RPMI7951 (cell line): ENCODE data around the gene SRSF5. TPM values are rescaled to one million over a fixed set of nuclear protein-coding genes. Genes with fewer than 3 reads are reported as not detected.
"Not testable (repeated sequence)": the region's sequence is repeated elsewhere in the genome, so short reads cannot be mapped to it uniquely, and the experiment has no call there.

Experiments used
- DNase-seq: peaks from one replicate; pipeline ENCODE4 v3.0.0-alpha.2; 2012; ENCODE audit warnings: low read depth
- total RNA-seq: library from RNA; depleted of rRNA; stranded (reverse); fragments of >200 nt; shearing (Covaris generic); gene quantifications from 2 replicates; pipeline ENCODE4 v1.2.3, GENCODE V29; 2014; rRNA removed

SRSF5 gene
- total RNA-seq, 1 experiment from 2014 or later: 76.4 TPM

- DNase-seq: no peak
Measured at GRCh38 chr14:69808919-69809808, 42.2 kb downstream of the SRSF5 start.

- no peak for DNase-seq
Measured at GRCh38 chr14:69811227-69811867, 44.4 kb downstream of the SRSF5 start.

- no peak for DNase-seq
Measured at GRCh38 chr14:69811868-69812252, 44.9 kb downstream of the SRSF5 start.

GRCh38 chr14:69812711-69813110, 45.8 kb downstream of the SRSF5 start:
- peak; percentile 3 for DNase-seq

- not testable (repeated sequence) for DNase-seq
Measured at GRCh38 chr14:69813346-69813745, 46.4 kb downstream of the SRSF5 start.

- DNase-seq: no peak
Measured at GRCh38 chr14:69814397-69814796, 47.5 kb downstream of the SRSF5 start.

GRCh38 chr14:69815556-69815955, 48.6 kb downstream of the SRSF5 start:
- no peak for DNase-seq

GRCh38 chr14:69816216-69816615, 49.3 kb downstream of the SRSF5 start:
- peak; percentile 2 for DNase-seq

GRCh38 chr14:69818758-69819191, 51.8 kb downstream of the SRSF5 start:
- DNase-seq: peak; percentile 50

GRCh38 chr14:69819607-69820006, 52.7 kb downstream of the SRSF5 start:
- no peak for DNase-seq

- no peak for DNase-seq
Measured at GRCh38 chr14:69820991-69821390, 54.0 kb downstream of the SRSF5 start.

Other genes starting within 250 kb of the SRSF5 start
- gene CCDC177, start 192.3 kb upstream of the SRSF5 start, total RNA-seq: not detected in 2 replicates
- 3.9 and 5.8 TPM in 2 replicates for gene SUSD6, start 155.5 kb upstream of the SRSF5 start, total RNA-seq
- not detected in 2 replicates for gene SLC10A1, start 30.1 kb downstream of the SRSF5 start, total RNA-seq
- gene SMOC1, start 112.3 kb downstream of the SRSF5 start, total RNA-seq: not detected in 2 replicates